ENCODE data around the gene FAM20B.

FAM20B gene

GRCh38 chr1:179092896-179093461 lies 67.3 kb downstream of the FAM20B start:
- no CpG with 5 or more reads among the region's 9 CpGs for WGBS (ENCODE audit: insufficient coverage, insufficient read length)
- Histone ChIP-seq H3K27ac (ENCODE audit: low read length) (no peak overlapping the region), H3K36me3 (ENCODE audit: control insufficient read depth, insufficient read depth, low read length) (peaks cover 16% of the 10 kb centered on the region)

GRCh38 chr1:179094818-179095217 lies 69.1 kb downstream of the FAM20B start:
- Histone ChIP-seq H3K27ac (ENCODE audit: low read length) (no peak overlapping the region), H3K36me3 (ENCODE audit: control insufficient read depth, insufficient read depth, low read length) (peaks cover 16% of the 10 kb centered on the region), H3K4me1 (ENCODE audit: control insufficient read depth, insufficient read depth, low read length) (peaks cover 1% of the 10 kb centered on the region; the same call in 1 of the 2 replicates), H3K27me3 (ENCODE audit: control insufficient read depth, insufficient read depth, low read length) (no peaks in the 10 kb centered on the region), H3K9me3 (ENCODE audit: control insufficient read depth, insufficient read depth, low read length) (no peaks in the 10 kb centered on the region), H3K4me3 (ENCODE audit: low read length) (no peak overlapping the region)
- WGBS (ENCODE audit: insufficient coverage, insufficient read length), result no CpG with 5 or more reads among the region's 5 CpGs
- DNase-seq (ENCODE audit: low read depth, low spot score), result no peak

More at GRCh38 chr1:179092896-179093461, 67.3 kb downstream of the FAM20B start:
- H3K27me3 ChIP-seq (ENCODE audit: control insufficient read depth, insufficient read depth, low read length), result no peaks in the 10 kb centered on the region
- H3K9me3 ChIP-seq (ENCODE audit: control insufficient read depth, insufficient read depth, low read length), result no peaks in the 10 kb centered on the region
- H3K4me1 ChIP-seq (ENCODE audit: control insufficient read depth, insufficient read depth, low read length), result peaks cover 4% of the 10 kb centered on the region; the same call in 1 of the 2 replicates
- no peak for DNase-seq (ENCODE audit: low read depth, low spot score)
- H3K4me3 ChIP-seq (ENCODE audit: low read length), result no peak overlapping the region

- WGBS (ENCODE audit: insufficient coverage, insufficient read length), result no CpG with 5 or more reads among the region's 4 CpGs
- Histone ChIP-seq H3K36me3 (ENCODE audit: control insufficient read depth, insufficient read depth, low read length) (peaks cover 16% of the 10 kb centered on the region), H3K4me3 (ENCODE audit: low read length) (no peak overlapping the region), H3K27me3 (ENCODE audit: control insufficient read depth, insufficient read depth, low read length) (no peaks in the 10 kb centered on the region), H3K4me1 (ENCODE audit: control insufficient read depth, insufficient read depth, low read length) (peaks cover 1% of the 10 kb centered on the region; the same call in 1 of the 2 replicates), H3K9me3 (ENCODE audit: control insufficient read depth, insufficient read depth, low read length) (no peaks in the 10 kb centered on the region), H3K27ac (ENCODE audit: low read length) (no peak overlapping the region)
- no peak for DNase-seq (ENCODE audit: low read depth, low spot score)
These were observed 69.7 kb downstream of the FAM20B start for GRCh38 chr1:179095377-179095776.

GRCh38 chr1:179095924-179096323 lies 70.2 kb downstream of the FAM20B start:
- H3K4me3 ChIP-seq (ENCODE audit: low read length), result no peak overlapping the region
- WGBS (ENCODE audit: insufficient coverage, insufficient read length), result no CpG with 5 or more reads among the region's 3 CpGs
- H3K27ac ChIP-seq (ENCODE audit: low read length), result no peak overlapping the region
- peaks cover 16% of the 10 kb centered on the region for H3K36me3 ChIP-seq (ENCODE audit: control insufficient read depth, insufficient read depth, low read length)
- no peaks in the 10 kb centered on the region for H3K9me3 ChIP-seq (ENCODE audit: control insufficient read depth, insufficient read depth, low read length)
- DNase-seq (ENCODE audit: low read depth, low spot score), result no peak
- no peaks in the 10 kb centered on the region for H3K27me3 ChIP-seq (ENCODE audit: control insufficient read depth, insufficient read depth, low read length)
- peaks cover 1% of the 10 kb centered on the region; the same call in 1 of the 2 replicates for H3K4me1 ChIP-seq (ENCODE audit: control insufficient read depth, insufficient read depth, low read length)

GRCh38 chr1:179099891-179100290 lies 74.2 kb downstream of the FAM20B start:
- H3K27me3 ChIP-seq (ENCODE audit: control insufficient read depth, insufficient read depth, low read length), result no peaks in the 10 kb centered on the region
- peaks cover 1% of the 10 kb centered on the region; the same call in 1 of the 2 replicates for H3K4me1 ChIP-seq (ENCODE audit: control insufficient read depth, insufficient read depth, low read length)
- no peak overlapping the region for H3K4me3 ChIP-seq (ENCODE audit: low read length)
- no peak overlapping the region for H3K27ac ChIP-seq (ENCODE audit: low read length)
- no CpG with 5 or more reads among the region's 4 CpGs for WGBS (ENCODE audit: insufficient coverage, insufficient read length)
- peaks cover 3% of the 10 kb centered on the region for H3K36me3 ChIP-seq (ENCODE audit: control insufficient read depth, insufficient read depth, low read length)
- H3K9me3 ChIP-seq (ENCODE audit: control insufficient read depth, insufficient read depth, low read length), result no peaks in the 10 kb centered on the region
- DNase-seq (ENCODE audit: low read depth, low spot score), result no peak

- DNase-seq (ENCODE audit: low read depth, low spot score), result no peak
- H3K4me3 ChIP-seq (ENCODE audit: low read length), result no peak overlapping the region
- no peak overlapping the region for H3K27ac ChIP-seq (ENCODE audit: low read length)
- no CpG with 5 or more reads among the region's 4 CpGs for WGBS (ENCODE audit: insufficient coverage, insufficient read length)
- no peaks in the 10 kb centered on the region for H3K27me3 ChIP-seq (ENCODE audit: control insufficient read depth, insufficient read depth, low read length)
- peaks cover 1% of the 10 kb centered on the region; the same call in 1 of the 2 replicates for H3K4me1 ChIP-seq (ENCODE audit: control insufficient read depth, insufficient read depth, low read length)
- H3K9me3 ChIP-seq (ENCODE audit: control insufficient read depth, insufficient read depth, low read length), result no peaks in the 10 kb centered on the region
- no peaks in the 10 kb centered on the region; the same call in 1 of the 2 replicates for H3K36me3 ChIP-seq (ENCODE audit: control insufficient read depth, insufficient read depth, low read length)
These were observed 75.9 kb downstream of the FAM20B start for GRCh38 chr1:179101566-179101965.

- no peak overlapping the region for H3K4me3 ChIP-seq (ENCODE audit: low read length)
- no CpG with 5 or more reads among the region's 1 CpG for WGBS (ENCODE audit: insufficient coverage, insufficient read length)
- H3K27me3 ChIP-seq (ENCODE audit: control insufficient read depth, insufficient read depth, low read length), result no peaks in the 10 kb centered on the region
- no peak overlapping the region for H3K27ac ChIP-seq (ENCODE audit: low read length)
- peaks cover 13% of the 10 kb centered on the region for H3K36me3 ChIP-seq (ENCODE audit: control insufficient read depth, insufficient read depth, low read length)
- H3K4me1 ChIP-seq (ENCODE audit: control insufficient read depth, insufficient read depth, low read length), result peaks cover 1% of the 10 kb centered on the region; the same call in 1 of the 2 replicates
- DNase-seq (ENCODE audit: low read depth, low spot score), result no peak
- no peaks in the 10 kb centered on the region for H3K9me3 ChIP-seq (ENCODE audit: control insufficient read depth, insufficient read depth, low read length)
These were observed 78.3 kb downstream of the FAM20B start for GRCh38 chr1:179103999-179104398.

- DNase-seq (ENCODE audit: low read depth, low spot score), result no peak
- WGBS (ENCODE audit: insufficient coverage, insufficient read length), result no CpG with 5 or more reads among the region's 3 CpGs
These were observed 79.0 kb downstream of the FAM20B start for GRCh38 chr1:179104611-179105250.

GRCh38 chr1:179105393-179105792 lies 79.7 kb downstream of the FAM20B start:
- WGBS (ENCODE audit: insufficient coverage, insufficient read length), result no CpG with 5 or more reads among the region's 7 CpGs
- Histone ChIP-seq H3K36me3 (ENCODE audit: control insufficient read depth, insufficient read depth, low read length) (peaks cover 16% of the 10 kb centered on the region), H3K27me3 (ENCODE audit: control insufficient read depth, insufficient read depth, low read length) (no peaks in the 10 kb centered on the region), H3K27ac (ENCODE audit: low read length) (no peak overlapping the region), H3K4me3 (ENCODE audit: low read length) (no peak overlapping the region), H3K4me1 (ENCODE audit: control insufficient read depth, insufficient read depth, low read length) (no peaks in the 10 kb centered on the region), H3K9me3 (ENCODE audit: control insufficient read depth, insufficient read depth, low read length) (no peaks in the 10 kb centered on the region)
- DNase-seq (ENCODE audit: low read depth, low spot score), result no peak

More at GRCh38 chr1:179104611-179105250, 79.0 kb downstream of the FAM20B start:
- Histone ChIP-seq H3K27me3 (ENCODE audit: control insufficient read depth, insufficient read depth, low read length) (no peaks in the 10 kb centered on the region), H3K9me3 (ENCODE audit: control insufficient read depth, insufficient read depth, low read length) (no peaks in the 10 kb centered on the region), H3K4me3 (ENCODE audit: low read length) (no peak overlapping the region), H3K27ac (ENCODE audit: low read length) (no peak overlapping the region), H3K36me3 (ENCODE audit: control insufficient read depth, insufficient read depth, low read length) (peaks cover 13% of the 10 kb centered on the region), H3K4me1 (ENCODE audit: control insufficient read depth, insufficient read depth, low read length) (no peaks in the 10 kb centered on the region)

- peaks cover 16% of the 10 kb centered on the region for H3K36me3 ChIP-seq (ENCODE audit: control insufficient read depth, insufficient read depth, low read length)
- H3K4me1 ChIP-seq (ENCODE audit: control insufficient read depth, insufficient read depth, low read length), result no peaks in the 10 kb centered on the region
- H3K4me3 ChIP-seq (ENCODE audit: low read length), result no peak overlapping the region
- H3K9me3 ChIP-seq (ENCODE audit: control insufficient read depth, insufficient read depth, low read length), result no peaks in the 10 kb centered on the region
- no peaks in the 10 kb centered on the region for H3K27me3 ChIP-seq (ENCODE audit: control insufficient read depth, insufficient read depth, low read length)
- H3K27ac ChIP-seq (ENCODE audit: low read length), result no peak overlapping the region
- DNase-seq (ENCODE audit: low read depth, low spot score), result no peak
- no CpG with 5 or more reads among the region's 15 CpGs for WGBS (ENCODE audit: insufficient coverage, insufficient read length)
These were observed 82.3 kb downstream of the FAM20B start for GRCh38 chr1:179107706-179108629.
